HG03521 (cell line): Measurements from ENCODE around the gene TUBB3.
"Not testable (repeated sequence)": the region's sequence is repeated elsewhere in the genome, so short reads cannot be mapped to it uniquely, and the experiment has no call there.

Experiments used
- ATAC-seq: cut with Tn5 transposase; IDR thresholded peaks from one replicate; pipeline ENCODE4 v1.9.1; 2021; ENCODE audit warnings: mild to moderate bottlenecking, moderate library complexity; ENCODE audit not compliant: unreplicated experiment

TUBB3 gene

DNA sequence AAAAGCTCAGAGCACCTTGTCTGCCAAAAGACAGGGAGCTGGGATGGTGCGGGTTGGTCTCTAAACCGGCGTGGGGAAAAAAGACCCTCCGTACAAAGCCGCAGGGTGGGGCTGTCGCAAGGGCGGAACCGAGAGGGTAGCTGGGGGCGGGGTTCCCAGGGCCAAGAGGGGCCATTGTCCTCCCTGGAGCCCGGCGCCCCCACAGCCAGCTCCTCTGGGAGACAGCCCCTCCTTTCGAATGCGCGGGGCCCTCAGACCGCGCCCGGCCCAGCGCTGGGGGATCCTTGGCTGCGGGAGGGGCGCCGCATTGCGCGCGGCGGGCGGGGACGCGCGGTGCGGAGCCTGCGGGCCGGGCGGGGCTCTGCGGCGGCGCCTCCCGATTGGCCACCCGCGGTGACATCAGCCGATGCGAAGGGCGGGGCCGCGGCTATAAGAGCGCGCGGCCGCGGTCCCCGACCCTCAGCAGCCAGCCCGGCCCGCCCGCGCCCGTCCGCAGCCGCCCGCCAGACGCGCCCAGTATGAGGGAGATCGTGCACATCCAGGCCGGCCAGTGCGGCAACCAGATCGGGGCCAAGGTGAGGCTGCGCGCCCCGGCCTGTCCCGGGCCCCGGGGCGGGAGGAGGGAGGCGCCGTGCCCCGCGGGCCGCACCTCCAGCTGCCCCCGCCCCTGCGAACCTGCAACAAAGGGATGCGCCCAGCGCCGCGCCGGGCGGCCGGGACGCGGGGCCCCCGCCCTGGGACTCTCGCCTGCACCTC, at the start of gene TUBB3:
Gene TUBB3 (plus strand): TSS at position 459 of the 756 bp plus-strand sequence. CDS start 60 bp downstream, at position 519.
- ATAC-seq, result no peak

DNA sequence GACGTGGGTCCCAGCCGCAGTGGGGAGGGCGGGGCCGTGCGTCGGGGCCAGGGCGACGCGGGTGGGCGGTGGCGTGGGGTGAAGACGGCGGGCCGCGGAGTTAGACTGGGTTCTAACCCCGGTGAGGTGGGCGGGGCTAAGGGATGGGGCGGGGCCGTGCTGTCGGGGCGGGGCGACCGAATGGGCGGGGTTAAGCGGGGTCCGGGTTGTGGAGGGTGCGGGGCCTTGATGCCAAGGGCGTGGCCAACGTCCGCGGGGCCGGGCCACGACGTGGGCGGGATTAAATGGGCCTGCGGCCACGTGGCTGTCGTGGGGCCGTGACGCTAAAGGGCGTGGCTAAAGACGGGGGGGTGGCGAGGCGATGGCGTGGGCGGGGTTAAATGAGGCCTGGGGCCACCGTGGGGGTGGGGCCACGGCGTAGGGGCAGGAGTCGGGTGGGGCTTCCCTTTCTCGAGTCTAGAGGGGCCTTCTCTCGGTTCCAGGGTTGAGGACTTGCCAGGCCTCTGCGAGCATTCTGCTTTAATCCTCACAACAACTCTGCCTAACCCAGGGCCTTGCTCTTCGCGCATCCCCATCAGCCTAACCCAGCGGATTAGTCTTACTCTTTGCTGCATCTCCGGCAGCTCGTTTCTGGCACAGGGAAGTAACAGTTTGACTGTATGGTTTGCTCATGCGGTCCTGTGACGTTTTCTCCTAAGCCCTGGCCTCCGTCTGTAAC, 49.0 kb upstream of the TUBB3 start:
- ATAC-seq, result peak; percentile 67

DNA sequence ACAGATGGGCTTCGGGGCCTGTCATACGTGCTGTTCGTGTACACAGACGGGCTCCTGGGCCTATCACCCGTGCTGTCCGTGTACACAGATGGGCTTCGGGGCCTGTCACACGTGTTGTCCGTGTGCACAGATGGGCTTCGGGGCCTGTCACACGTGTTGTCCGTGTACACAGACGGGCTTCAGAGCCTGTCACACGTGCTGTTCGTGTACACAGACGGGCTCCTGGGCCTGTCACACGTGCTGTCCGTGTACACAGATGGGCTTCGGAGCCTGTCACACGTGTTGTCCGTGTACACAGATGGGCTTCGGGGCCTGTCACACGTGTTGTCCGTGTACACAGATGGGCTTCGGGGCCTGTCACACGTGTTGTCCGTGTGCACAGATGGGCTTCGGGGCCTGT, 44.0 kb upstream of the TUBB3 start:
- ATAC-seq, result not testable (repeated sequence)

- no peak for ATAC-seq
These were observed 42.4 kb upstream of the TUBB3 start for GRCh38 chr16:89880477-89881367.

GRCh38 chr16:89881368-89881730, 41.8 kb upstream of the TUBB3 start:
- no peak for ATAC-seq

- ATAC-seq, result no peak
These were observed 39.6 kb upstream of the TUBB3 start for GRCh38 chr16:89883346-89884040.

DNA sequence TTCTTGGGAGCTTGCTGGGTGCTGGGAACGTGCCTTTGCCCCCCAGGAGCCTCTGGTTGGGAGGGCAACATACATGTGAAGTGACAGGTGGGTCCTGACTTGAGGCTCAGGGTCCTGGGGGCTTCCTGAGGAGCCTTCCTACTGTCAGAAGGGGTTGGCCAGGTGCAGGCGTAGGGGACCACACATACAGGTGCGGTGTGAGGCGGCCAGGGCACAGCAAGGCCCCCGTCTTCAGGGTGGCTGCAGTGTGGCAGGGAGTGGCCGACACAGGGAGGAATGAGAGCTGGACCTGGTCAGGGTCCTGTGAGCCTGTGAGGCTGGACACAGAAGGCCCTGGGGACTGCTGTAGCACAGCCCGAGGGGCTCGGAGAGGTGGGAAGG, 39.1 kb upstream of the TUBB3 start:
- no peak for ATAC-seq

DNA sequence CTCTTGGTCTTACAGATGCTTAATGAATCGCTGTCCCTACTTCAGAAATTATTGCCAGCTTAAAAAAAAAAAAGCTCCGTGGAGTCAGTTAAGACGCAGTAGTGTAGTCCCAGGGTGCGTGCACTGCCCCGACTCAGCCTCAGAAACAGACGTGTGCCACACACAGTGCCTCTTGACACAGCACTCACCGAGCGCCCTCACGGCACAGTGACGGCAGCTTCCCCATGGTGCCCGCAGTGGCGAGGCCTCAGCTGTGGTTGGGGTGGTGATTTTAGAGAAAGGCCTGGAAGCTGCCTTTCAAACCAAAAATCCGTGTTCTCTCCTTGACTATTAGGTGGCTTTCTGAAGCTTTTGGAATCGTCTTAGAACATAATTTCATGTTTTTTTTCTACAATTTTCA, 35.9 kb upstream of the TUBB3 start:
- no peak for ATAC-seq

GRCh38 chr16:89890200-89890599, 32.9 kb upstream of the TUBB3 start:
- no peak for ATAC-seq

- no peak for ATAC-seq
These were observed 32.1 kb upstream of the TUBB3 start for GRCh38 chr16:89890886-89891657.

DNA sequence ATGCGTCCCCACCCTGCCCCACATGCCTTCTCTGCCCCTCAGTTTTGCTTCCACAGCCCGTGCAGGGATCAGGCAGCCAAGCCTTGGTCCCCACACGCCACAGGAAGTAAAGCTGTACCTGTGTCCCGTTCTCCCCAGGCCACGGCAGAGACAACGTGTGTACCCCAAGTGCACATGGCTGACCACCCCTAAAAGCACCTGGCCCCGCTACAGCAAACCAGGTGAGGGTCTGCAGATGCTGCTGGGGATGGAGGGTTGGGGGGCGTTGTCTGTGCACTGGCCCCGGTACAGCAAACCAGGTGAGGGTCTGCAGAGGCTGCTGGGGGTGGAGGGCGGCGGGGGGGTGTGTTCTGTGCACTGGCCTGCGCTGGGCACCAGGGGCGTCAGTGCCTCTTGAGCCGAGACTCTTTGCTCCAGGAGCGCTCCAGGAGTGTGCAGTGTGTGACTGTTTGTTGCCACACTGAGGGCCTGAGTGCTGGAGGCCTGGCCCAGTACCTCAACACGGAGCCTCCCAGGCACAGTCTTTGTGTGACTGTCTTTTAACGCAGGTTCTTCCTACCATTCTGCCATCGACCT, 31.0 kb upstream of the TUBB3 start:
- ATAC-seq, result no peak

- no peak for ATAC-seq
These were observed 30.5 kb upstream of the TUBB3 start for GRCh38 chr16:89892635-89893034.

DNA sequence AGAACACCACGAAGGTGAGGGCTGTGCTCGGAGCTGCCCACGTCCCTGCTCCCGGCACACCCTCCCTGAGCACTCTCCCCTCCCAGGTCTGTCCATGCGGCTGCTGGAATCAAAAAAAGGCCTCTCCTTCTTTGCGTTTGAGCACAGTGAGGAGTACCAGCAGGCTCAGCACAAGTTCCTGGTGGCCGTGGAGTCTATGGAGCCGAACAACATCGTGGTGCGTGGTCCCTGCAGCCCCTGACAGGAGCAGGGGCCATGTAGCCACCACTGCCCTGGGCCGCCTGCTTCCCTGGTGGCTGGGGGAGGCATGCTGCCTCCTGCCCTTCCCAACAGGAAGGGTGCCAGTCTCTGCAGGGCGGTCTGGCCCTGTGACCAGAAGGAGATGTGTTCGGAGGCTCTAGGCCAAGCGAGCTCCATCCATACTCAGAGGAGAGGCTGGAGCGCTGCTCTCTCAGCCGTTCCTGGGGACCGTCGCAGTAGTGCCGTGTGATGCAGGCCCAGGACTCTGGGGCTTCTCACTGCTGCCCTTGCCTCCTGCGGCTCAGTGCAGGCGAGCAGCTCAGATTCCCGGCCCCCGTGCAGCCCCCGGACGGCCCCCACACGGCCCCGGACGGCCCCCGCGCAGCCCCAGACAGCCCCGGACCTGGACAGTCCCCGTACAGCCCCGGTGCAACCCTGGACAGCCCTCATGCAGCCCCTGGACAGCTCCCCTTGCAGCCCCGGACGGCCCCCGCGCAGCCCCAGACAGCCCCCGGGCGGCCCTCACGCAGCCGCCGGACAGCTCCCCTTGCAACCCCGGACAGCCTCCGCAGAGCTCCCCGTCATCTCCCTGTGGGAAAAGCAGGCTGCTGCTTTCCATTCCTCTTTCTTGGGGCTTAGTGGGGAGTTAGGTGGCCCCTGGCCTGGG, 29.2 kb upstream of the TUBB3 start:
- ATAC-seq, result no peak

DNA sequence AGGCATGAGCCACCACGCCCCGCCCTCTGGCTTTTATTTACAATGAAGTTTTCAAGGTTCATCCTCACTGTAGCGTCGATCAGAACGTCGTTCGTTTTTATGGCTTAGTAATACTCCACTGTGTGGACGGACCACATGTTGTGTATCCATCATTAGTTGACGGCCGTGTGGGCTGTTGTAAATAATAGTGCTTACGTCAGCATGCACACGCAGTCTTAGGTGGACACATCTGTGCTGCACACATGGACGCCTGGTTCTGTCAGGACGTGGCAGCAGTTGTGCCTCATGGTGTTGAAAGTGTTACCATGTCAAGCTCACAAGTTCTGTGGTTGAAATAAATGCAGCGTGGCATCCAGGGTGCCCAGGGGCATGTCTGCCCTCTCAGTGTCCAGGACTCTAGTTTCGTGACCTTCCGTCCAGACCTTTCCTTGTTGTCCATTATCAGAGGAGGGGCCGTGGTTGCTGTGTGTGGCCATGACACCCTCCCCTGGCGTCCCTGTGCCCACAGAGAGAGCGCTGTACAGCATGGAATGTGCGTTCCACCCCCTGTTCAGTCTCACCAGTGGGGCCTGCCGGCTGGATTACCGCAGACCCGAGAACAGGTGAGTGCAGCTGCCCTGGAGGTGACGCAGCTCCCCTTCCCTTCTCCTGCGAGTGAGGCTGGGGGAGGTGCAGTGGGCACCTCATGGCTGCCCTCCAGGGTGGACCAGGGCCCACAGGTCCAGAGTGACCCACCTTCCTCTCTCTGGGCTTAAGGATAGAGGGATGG, 27.5 kb upstream of the TUBB3 start:
- ATAC-seq, result no peak

DNA sequence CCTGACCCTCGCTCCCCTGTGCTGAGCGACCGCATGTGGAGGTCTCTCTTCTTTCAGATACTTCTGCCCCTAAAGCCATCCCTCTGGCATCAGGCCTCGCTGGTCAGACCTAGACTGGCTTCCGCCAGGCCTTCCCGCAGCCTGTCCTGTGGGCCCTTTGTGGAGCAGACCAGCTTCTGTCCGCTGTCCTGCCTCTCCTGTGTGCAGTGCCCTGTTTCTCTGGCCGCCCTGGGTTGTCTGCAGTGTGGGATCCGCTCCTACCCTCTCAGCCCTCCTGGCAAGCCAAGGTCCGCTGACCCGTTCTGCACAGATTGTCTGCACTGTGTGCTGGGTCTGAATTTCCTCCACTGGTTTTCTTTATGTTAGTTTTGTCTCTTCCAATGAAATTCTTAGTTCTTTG, 25.9 kb upstream of the TUBB3 start:
- ATAC-seq, result no peak

DNA sequence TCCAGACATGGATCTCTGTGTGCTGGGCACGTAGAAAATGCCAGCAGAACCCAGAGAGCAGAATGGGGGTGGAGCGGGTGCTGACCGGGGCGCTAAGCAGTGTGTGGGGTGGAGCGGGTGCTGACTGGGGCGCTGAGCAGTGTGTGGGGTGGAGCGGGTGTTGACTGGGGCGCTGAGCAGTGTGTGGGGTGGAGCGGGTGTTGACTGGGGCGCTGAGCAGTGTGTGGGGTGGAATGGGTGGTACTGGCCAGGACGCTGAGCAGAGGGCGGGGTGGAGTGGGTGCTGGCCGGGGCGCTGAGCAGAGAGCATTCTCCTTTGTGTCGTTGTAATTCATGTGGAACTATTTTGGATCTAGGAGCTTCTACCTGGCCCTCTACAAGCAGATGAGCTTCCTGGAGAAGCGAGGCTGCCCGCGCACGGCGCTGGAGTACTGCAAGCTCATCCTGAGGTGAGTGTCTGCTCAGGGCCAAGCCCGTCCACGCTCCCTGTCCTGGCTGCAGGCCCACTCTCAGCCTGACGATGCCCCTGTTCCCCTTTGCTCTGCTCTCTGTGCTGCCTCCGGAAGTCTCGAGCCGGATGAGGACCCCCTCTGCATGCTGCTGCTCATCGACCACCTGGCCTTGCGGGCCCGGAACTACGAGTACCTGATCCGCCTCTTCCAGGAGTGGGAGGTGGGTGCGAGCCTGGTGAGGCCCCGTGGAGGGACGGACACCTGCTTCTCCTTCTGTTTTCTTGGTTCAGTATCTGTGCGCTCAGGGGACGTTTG, 24.8 kb upstream of the TUBB3 start:
- no peak for ATAC-seq

- no peak for ATAC-seq
These were observed 23.2 kb upstream of the TUBB3 start for GRCh38 chr16:89899879-89900481.
